ENCODE results near the gene LCN1. TPM values are rescaled to one million over a fixed set of nuclear protein-coding genes. Genes with fewer than 3 reads are reported as not detected.

The LCN1 gene
- polyA plus RNA-seq, 1 donor (not counting 4 experiments of a cell fraction or from before 2014, with no cell fraction given): not detected

DNA sequence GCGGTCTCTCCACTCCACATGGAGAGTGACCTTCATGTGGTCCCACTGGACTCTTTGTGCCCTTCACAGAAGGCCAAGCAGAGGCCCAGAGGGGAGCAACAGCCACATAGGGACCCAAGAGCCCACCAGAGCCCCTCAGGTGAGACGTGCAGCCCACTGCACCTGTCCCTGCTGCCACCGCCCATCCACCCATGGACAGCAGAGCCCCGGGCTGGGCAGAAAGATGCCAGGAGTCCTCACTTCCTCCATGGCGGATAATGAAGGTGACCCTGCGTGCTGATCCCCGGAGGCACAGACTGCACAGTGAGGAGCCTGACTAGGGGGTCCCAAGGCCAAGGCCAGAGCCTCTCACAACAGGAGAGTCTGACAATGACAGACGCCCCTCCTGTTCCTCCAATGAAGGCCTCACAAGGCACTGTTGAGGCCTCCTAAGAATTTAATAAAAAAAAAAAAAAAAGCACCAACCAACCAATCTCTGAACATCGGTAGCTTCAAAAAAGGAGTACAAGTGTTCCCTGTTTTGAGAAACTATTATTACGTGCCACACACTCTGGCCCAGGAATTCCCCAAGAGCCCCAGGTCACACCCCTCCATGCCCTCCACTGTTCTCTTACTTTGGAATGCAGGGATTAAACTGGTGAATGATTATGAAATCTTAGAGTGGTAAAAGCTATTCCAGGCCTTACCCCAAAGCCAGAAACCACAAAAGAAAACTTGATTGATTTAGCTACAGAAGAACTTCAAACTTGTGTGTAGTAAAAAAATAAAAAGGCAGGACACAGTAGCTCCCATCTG is 44.5 kb upstream of the LCN1 start:
- H2AFZ ChIP-seq (ENCODE audit: control insufficient read depth, low read length): no peak overlapping the region
- no peaks in the 10 kb centered on the region for H3K9me1 ChIP-seq (ENCODE audit: control insufficient read depth, extremely low read depth, insufficient read depth, low read length)
- no peaks in the 10 kb centered on the region for H3K27me3 ChIP-seq (ENCODE audit: control insufficient read depth, extremely low read depth, insufficient read depth, low read length)
- FAIRE-seq (no peak), DNase-seq (ENCODE audit: low read depth, low spot score) (no peak)
- H3K4me3 ChIP-seq (ENCODE audit: control insufficient read depth in 2 of 3, extremely low read depth in 1 of 3, insufficient read depth in 2 of 3, low read depth in 1 of 3, low read length in 3 of 3): no peak overlapping the region
- peaks cover 7% of the 10 kb centered on the region for H3K4me1 ChIP-seq (ENCODE audit: control insufficient read depth, extremely low read depth, insufficient read depth, low read length)
- no peaks in the 10 kb centered on the region for H3K36me3 ChIP-seq (ENCODE audit: control insufficient read depth in 2 of 2, extremely low read depth in 1 of 2, insufficient read depth in 2 of 2, low read length in 2 of 2)
- H3K9me3 ChIP-seq (ENCODE audit: control insufficient read depth, low read depth, low read length): no peaks in the 10 kb centered on the region
- no peak overlapping the region for H3K4me2 ChIP-seq (ENCODE audit: control insufficient read depth, extremely low read depth, insufficient read depth, low read depth, low read length)
- no peak overlapping the region for H3K9ac ChIP-seq (ENCODE audit: control insufficient read depth, extremely low read depth, insufficient read depth, low read length)
- no peaks in the 10 kb centered on the region for H4K20me1 ChIP-seq (ENCODE audit: control insufficient read depth, extremely low read depth, insufficient read depth, low read length)
- TF ChIP-seq, protein P1, sequence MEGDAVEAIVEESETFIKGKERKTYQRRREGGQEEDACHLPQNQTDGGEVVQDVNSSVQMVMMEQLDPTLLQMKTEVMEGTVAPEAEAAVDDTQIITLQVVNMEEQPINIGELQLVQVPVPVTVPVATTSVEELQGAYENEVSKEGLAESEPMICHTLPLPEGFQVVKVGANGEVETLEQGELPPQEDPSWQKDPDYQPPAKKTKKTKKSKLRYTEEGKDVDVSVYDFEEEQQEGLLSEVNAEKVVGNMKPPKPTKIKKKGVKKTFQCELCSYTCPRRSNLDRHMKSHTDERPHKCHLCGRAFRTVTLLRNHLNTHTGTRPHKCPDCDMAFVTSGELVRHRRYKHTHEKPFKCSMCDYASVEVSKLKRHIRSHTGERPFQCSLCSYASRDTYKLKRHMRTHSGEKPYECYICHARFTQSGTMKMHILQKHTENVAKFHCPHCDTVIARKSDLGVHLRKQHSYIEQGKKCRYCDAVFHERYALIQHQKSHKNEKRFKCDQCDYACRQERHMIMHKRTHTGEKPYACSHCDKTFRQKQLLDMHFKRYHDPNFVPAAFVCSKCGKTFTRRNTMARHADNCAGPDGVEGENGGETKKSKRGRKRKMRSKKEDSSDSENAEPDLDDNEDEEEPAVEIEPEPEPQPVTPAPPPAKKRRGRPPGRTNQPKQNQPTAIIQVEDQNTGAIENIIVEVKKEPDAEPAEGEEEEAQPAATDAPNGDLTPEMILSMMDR (optimal IDR thresholded peaks at IDR 0.05 in 1 of 3, IDR thresholded peaks at IDR 0.05 in 1 of 3, conservative IDR thresholded peaks at IDR 0.05 in 1 of 3; ENCODE audit: extremely low read depth in 1 of 3, insufficient read depth in 2 of 3, low read length in 3 of 3): no peak
- TF ChIP-seq EZH2 (IDR thresholded peaks at IDR 0.05; ENCODE audit: low read length): no peak
- no peak overlapping the region for H3K27ac ChIP-seq (ENCODE audit: control insufficient read depth, insufficient read depth, low read length)
- H3K79me2 ChIP-seq (ENCODE audit: control insufficient read depth, insufficient read depth, low read length): peaks cover 4% of the 10 kb centered on the region
- dilution Hi-C loops (cut with MboI; ENCODE audit: extremely low pct_ligation_motif_present, low sequenced_read_pairs): no loop called here

DNA sequence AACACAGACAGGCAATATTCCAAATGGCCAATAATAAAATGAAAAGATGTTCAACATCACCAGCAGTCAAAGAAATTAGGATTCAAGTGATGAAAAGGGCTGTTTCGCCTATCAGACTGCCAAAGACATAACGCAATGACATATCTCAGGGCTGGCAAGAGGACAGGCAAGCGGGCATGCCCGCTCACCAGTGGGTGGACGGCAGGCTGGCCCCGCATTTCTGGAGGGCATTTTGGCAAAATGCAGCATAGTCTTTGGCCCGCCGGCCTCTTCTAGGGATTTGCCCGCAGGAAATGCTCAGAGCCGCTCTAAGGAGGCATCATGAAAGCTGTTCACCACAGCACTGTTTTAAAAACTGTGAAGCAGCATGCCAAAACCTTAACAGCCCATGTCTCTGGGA is 43.0 kb upstream of the LCN1 start:
- H3K79me2 ChIP-seq (ENCODE audit: control insufficient read depth, insufficient read depth, low read length): peaks cover 4% of the 10 kb centered on the region
- H3K4me1 ChIP-seq (ENCODE audit: control insufficient read depth, extremely low read depth, insufficient read depth, low read length): peaks cover 7% of the 10 kb centered on the region
- no peak overlapping the region for H3K9ac ChIP-seq (ENCODE audit: control insufficient read depth, extremely low read depth, insufficient read depth, low read length)
- no peaks in the 10 kb centered on the region for H4K20me1 ChIP-seq (ENCODE audit: control insufficient read depth, extremely low read depth, insufficient read depth, low read length)
- no peak overlapping the region for H3K27ac ChIP-seq (ENCODE audit: control insufficient read depth, insufficient read depth, low read length)
- TF ChIP-seq EZH2 (IDR thresholded peaks at IDR 0.05; ENCODE audit: low read length): no peak
- TF ChIP-seq, protein P1 (optimal IDR thresholded peaks at IDR 0.05 in 1 of 3, IDR thresholded peaks at IDR 0.05 in 1 of 3, conservative IDR thresholded peaks at IDR 0.05 in 1 of 3; ENCODE audit: extremely low read depth in 1 of 3, insufficient read depth in 2 of 3, low read length in 3 of 3): no peak
- H2AFZ ChIP-seq (ENCODE audit: control insufficient read depth, low read length): no peak overlapping the region
- DNase-seq (ENCODE audit: low read depth, low spot score) (no peak), FAIRE-seq (no peak)
- H3K36me3 ChIP-seq (ENCODE audit: control insufficient read depth in 2 of 2, extremely low read depth in 1 of 2, insufficient read depth in 2 of 2, low read length in 2 of 2): no peaks in the 10 kb centered on the region
- H3K4me3 ChIP-seq (ENCODE audit: control insufficient read depth in 2 of 3, extremely low read depth in 1 of 3, insufficient read depth in 2 of 3, low read depth in 1 of 3, low read length in 3 of 3): no peak overlapping the region
- no peaks in the 10 kb centered on the region for H3K27me3 ChIP-seq (ENCODE audit: control insufficient read depth, extremely low read depth, insufficient read depth, low read length)
- no peaks in the 10 kb centered on the region for H3K9me1 ChIP-seq (ENCODE audit: control insufficient read depth, extremely low read depth, insufficient read depth, low read length)
- dilution Hi-C loops (cut with MboI; ENCODE audit: extremely low pct_ligation_motif_present, low sequenced_read_pairs): no loop called here
- no peaks in the 10 kb centered on the region for H3K9me3 ChIP-seq (ENCODE audit: control insufficient read depth, low read depth, low read length)
- no peak overlapping the region for H3K4me2 ChIP-seq (ENCODE audit: control insufficient read depth, extremely low read depth, insufficient read depth, low read depth, low read length)
